OCI-LY3 (cell line): ENCODE measurements around the gene OXA1L.

Source experiments
- CTCF ChIP-seq: fragments of 200-600, 300-600 bp; sonication (generic); IDR thresholded peaks from 2 replicates; pipeline ENCODE4 v1.5.1; 2014; ENCODE audit warnings: antibody characterized with exemption, low read length, low read depth
- EZH2phosphoT487 ChIP-seq: fragments of 200-600 bp; shearing (Covaris generic); IDR thresholded peaks from 2 replicates; pipeline ENCODE4 v1.6.1; 2018; ENCODE audit warnings: antibody characterized with exemption, mixed run types, low read depth

GRCh38 chr14:22811722-22812121 is 45.2 kb downstream of the OXA1L start:
- TF ChIP-seq CTCF (no peak), EZH2phosphoT487 (no peak)
